Measurements from ENCODE around the gene AK6.

AK6 gene

DNA sequence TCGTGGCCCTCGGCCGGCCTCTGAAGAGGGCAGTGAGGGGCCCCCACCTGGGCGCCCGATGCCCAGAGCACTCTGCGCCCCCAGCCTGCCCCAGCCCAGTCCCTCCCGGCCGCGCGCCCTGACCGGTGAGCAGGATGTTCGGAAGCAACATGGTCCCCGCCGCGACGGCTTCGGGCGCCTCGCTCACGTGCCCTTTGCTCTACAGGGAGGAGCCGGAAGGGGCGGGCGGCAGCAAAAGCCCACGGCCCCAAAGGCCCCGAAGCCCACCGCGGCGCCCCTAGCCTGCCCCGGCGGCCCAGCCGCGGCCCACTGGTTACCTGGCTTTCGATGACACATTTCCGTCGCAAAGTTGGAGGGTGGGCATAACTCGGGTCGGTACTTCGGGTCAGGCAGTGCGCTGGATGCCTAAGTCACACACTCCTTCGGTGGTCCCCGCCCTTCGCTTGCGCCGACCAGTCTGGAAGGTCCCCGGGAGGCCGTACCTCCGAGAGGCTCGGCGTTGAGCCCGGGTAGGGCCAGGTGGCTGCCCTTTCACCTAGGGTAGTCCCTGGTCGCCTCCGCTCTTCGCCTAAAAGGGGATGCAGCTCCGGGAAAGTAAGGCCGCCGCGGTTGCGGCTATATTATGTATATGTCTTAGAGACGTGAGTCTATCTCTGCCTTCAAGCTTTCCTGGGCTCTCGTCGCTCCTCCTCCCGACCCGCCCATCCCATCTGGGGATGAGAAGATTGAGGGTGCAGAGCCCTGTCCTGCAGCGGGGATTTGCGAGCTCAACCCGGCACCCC, at the start of gene AK6, which contains the start of the genes RAD17 and TAF9:
Gene AK6, minus strand, starts transcription at position 181 of the 782 bp plus-strand sequence. Its CDS starts 30 bp downstream, at position 151.
Gene RAD17, plus strand, starts transcription at position 479 of the 782 bp plus-strand sequence. CDS start 2,391 bp downstream, outside the sequence.
Gene TAF9, minus strand, starts transcription at position 181 of the 782 bp plus-strand sequence. CDS start 3,783 bp downstream, outside the sequence.
- peak within 1 kb of the TSS; percentile 82 for H3K4me3 ChIP-seq (ENCODE audit: low read depth, low read length)
- DNase-seq (ENCODE audit: low read depth), result peak; percentile 93
- no peak for TF ChIP-seq CTCF (IDR thresholded peaks at IDR 0.05; ENCODE audit: low read depth, low read length)
- TF ChIP-seq POLR2A (IDR thresholded peaks at IDR 0.05; ENCODE audit: extremely low read depth, insufficient read length), result peak; percentile 60
- TF ChIP-seq MAX (IDR thresholded peaks at IDR 0.05; ENCODE audit: low read depth, low read length), result peak; percentile 89
- TF ChIP-seq MYC (IDR thresholded peaks at IDR 0.05; ENCODE audit: low read depth, low read length), result peak; percentile 92; the same call in 1 of the 2 replicates

- no peak for DNase-seq (ENCODE audit: low read depth)
- H3K4me3 ChIP-seq (ENCODE audit: low read depth, low read length), result no peak overlapping the region
- TF ChIP-seq POLR2A (IDR thresholded peaks at IDR 0.05; ENCODE audit: extremely low read depth, insufficient read length) (no peak), MYC (IDR thresholded peaks at IDR 0.05; ENCODE audit: low read depth, low read length) (no peak), CTCF (IDR thresholded peaks at IDR 0.05; ENCODE audit: low read depth, low read length) (no peak), MAX (IDR thresholded peaks at IDR 0.05; ENCODE audit: low read depth, low read length) (no peak)
These were observed 49.2 kb upstream of the AK6 start for GRCh38 chr5:69418554-69418953.

DNA sequence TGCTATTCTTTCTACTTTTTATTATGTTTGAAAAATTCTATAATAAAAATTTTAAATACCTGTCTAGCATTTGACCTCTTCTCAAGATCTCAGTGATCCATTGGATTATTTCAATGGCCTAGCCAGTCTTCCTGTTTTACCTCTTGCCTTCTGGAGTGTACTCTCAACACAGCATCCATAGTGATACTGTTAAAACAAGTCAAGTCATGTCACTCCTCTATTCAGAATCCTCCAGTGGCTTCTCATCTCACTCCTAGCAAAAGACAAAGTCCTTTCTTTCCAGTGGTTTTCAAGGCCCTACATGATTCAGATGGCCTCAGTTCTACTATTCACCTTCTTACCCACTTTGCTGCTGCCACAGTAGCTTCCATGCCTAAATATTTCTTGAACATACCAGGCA, 47.4 kb upstream of the AK6 start:
- DNase-seq (ENCODE audit: low read depth), result no peak
- no peak overlapping the region for H3K4me3 ChIP-seq (ENCODE audit: low read depth, low read length)
- TF ChIP-seq CTCF (IDR thresholded peaks at IDR 0.05; ENCODE audit: low read depth, low read length) (no peak), MYC (IDR thresholded peaks at IDR 0.05; ENCODE audit: low read depth, low read length) (no peak), MAX (IDR thresholded peaks at IDR 0.05; ENCODE audit: low read depth, low read length) (no peak), POLR2A (IDR thresholded peaks at IDR 0.05; ENCODE audit: extremely low read depth, insufficient read length) (no peak)

DNA sequence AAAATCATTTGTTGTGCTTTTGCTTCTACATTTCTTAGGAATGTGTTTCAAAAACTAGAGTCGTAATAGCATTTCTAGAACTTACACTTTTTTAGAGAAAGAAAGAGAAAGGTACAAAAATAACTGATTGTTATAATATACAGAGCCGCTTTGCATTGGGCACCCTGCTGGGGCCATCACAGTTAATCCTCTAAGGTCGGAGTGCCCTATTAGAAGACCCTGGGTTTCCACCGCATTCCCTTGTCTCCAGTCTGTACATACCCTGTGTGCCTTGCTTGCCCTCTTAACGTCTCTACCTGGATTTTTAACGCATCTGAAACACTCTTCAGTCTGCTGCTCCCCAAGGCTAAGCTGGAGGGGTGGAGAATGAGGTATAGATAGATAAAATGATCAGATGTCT, 46.9 kb upstream of the AK6 start:
- no peak for DNase-seq (ENCODE audit: low read depth)

GRCh38 chr5:69415584-69415958, 46.3 kb upstream of the AK6 start:
- TF ChIP-seq POLR2A (IDR thresholded peaks at IDR 0.05; ENCODE audit: extremely low read depth, insufficient read length) (no peak), CTCF (IDR thresholded peaks at IDR 0.05; ENCODE audit: low read depth, low read length) (no peak), MYC (IDR thresholded peaks at IDR 0.05; ENCODE audit: low read depth, low read length) (no peak), MAX (IDR thresholded peaks at IDR 0.05; ENCODE audit: low read depth, low read length) (no peak)
- no peak for DNase-seq (ENCODE audit: low read depth)

More for the DNA sequence above, 46.9 kb upstream of the AK6 start:
- TF ChIP-seq MYC (IDR thresholded peaks at IDR 0.05; ENCODE audit: low read depth, low read length), result no peak
- no peak for TF ChIP-seq POLR2A (IDR thresholded peaks at IDR 0.05; ENCODE audit: extremely low read depth, insufficient read length)
- TF ChIP-seq MAX (IDR thresholded peaks at IDR 0.05; ENCODE audit: low read depth, low read length), result no peak
- TF ChIP-seq CTCF (IDR thresholded peaks at IDR 0.05; ENCODE audit: low read depth, low read length), result no peak
- no peak overlapping the region for H3K4me3 ChIP-seq (ENCODE audit: low read depth, low read length)

More at GRCh38 chr5:69415584-69415958, 46.3 kb upstream of the AK6 start:
- H3K4me3 ChIP-seq (ENCODE audit: low read depth, low read length), result no peak overlapping the region

Measured in NB4 (cell line).